Smooth muscle cell (in vitro differentiated cells): Measurements from ENCODE around the gene MPPE1. TPM values are rescaled to one million over a fixed set of nuclear protein-coding genes. Genes with fewer than 3 reads are reported as not detected.
"Not testable (repeated sequence)": the region's sequence is repeated elsewhere in the genome, so short reads cannot be mapped to it uniquely, and the experiment has no call there.

Source experiments
- DNase-seq: peaks from one replicate; lab custom pipeline; 2025; ENCODE audit not compliant: unreplicated experiment; lab: John Stamatoyannopoulos, UW
- H2AFZ ChIP-seq: fragments of 200-600 bp; sonication (generic); 2 replicates; pipeline ENCODE4 v1.6.0; 2016; ENCODE audit warnings: antibody characterized with exemption, low read depth, mild to moderate bottlenecking
- H3F3A ChIP-seq: fragments of 200-600 bp; sonication (generic); 2 replicates; pipeline ENCODE4 v1.6.0; 2017; ENCODE audit warnings: antibody characterized with exemption, low read depth
- H3K27ac ChIP-seq: fragments of 200-600 bp; sonication (generic); 2 replicates; pipeline ENCODE4 v1.5.1; 2016; ENCODE audit warnings: low read depth, mild to moderate bottlenecking
- H3K27me3 ChIP-seq: fragments of 200-600 bp; sonication (generic); 2 replicates; pipeline ENCODE4 v1.6.1; 2016; ENCODE audit warnings: low read depth, mild to moderate bottlenecking
- H3K36me3 ChIP-seq: fragments of 200-600 bp; sonication (generic); 2 replicates; pipeline ENCODE4 v1.5.1; 2016; ENCODE audit warnings: low read depth
- H3K4me1 ChIP-seq: fragments of 200-600 bp; sonication (generic); 2 replicates; pipeline ENCODE4 v1.5.1; 2016; ENCODE audit warnings: low read depth
- H3K4me2 ChIP-seq: fragments of 200-600 bp; sonication (generic); 2 replicates; pipeline ENCODE4 v1.6.0; 2016; ENCODE audit warnings: mild to moderate bottlenecking
- H3K4me3 ChIP-seq: fragments of 200-600 bp; sonication (generic); 2 replicates; pipeline ENCODE4 v1.5.1; 2016; ENCODE audit warnings: mild to moderate bottlenecking
- H3K79me2 ChIP-seq: fragments of 200-600 bp; sonication (generic); 2 replicates; pipeline ENCODE4 v1.6.0; 2016; ENCODE audit warnings: low read depth, mild to moderate bottlenecking
- H3K9ac ChIP-seq: fragments of 200-600 bp; sonication (generic); 2 replicates; pipeline ENCODE4 v1.6.0; 2016; ENCODE audit warnings: low read depth
- H3K9me3 ChIP-seq: fragments of 200-600 bp; sonication (generic); replicated peaks from 2 replicates; pipeline ENCODE4 v1.5.1; 2016; ENCODE audit warnings: low read depth
- H4K20me1 ChIP-seq: fragments of 200-600 bp; sonication (generic); 2 replicates; pipeline ENCODE4 v1.6.0; 2016; ENCODE audit warnings: low read depth
- WGBS: methylation state at CpG from one replicate; pipeline ENCODE4 v1.1.7; 2016; ENCODE audit warnings: low lambda C conversion rate; 5-methylcytosine and 5-hydroxymethylcytosine counted together
- polyA plus RNA-seq: library from polyadenylated mRNA; unstranded; fragments of >200 nt; fragmentation: Nextera tagmentation; extraction: Ambion mirVana; gene quantifications from 2 replicates; pipeline ENCODE4 v1.2.1, GENCODE V29; 2016
- total RNA-seq: library from RNA; depleted of rRNA; stranded (reverse); fragments of >200 nt; gene quantifications from 2 replicates; pipeline ENCODE4 v1.2.3, GENCODE V29; 2014
- TF ChIP-seq, protein P1 (sequence below): fragments of 200-600 bp; sonication (generic); IDR thresholded peaks from 2 replicates; pipeline ENCODE4 v1.5.1; 2017; ENCODE audit warnings: borderline replicate concordance, mild to moderate bottlenecking, antibody characterized with exemption; ENCODE audit not compliant: insufficient read depth, poor library complexity, severe bottlenecking

Gene MPPE1
- total and polyA plus RNA-seq, 2 experiments from 2014 or later = 33.6 to 73.1 TPM

DNA sequence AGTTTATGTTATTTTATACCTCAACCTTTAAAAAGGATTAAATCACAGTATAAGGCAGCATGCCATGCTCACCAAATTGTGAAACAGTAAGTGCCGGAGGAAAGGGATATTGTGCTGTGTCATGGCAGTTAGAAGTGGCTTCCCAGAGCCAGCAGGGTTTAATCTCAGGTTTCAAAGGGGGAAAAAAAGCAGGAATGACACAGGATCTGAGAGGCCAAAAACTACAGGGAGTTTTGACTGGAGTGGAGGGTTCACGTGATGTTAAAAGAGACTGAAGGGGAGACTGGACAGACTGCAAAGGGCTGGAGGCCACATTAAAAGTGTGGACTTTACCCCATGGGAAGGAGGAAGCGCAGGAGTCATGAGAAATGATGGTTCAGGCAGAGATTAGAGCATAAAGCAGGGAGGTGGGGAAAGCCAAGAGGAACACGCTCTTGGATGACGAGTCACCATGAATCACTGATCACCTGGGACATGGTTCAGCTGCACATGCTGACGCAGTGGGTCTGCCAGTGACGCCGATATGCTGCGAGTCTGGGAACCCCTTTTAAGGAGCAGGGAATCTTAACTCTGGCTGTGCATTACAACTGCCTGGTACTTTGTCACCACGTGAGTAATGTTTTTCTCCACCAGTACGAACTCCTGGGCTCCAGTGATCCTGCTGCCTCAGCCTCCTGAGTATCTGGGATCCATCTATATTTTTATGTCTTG lies 50.8 kb downstream of the MPPE1 start:
- Histone ChIP-seq H4K20me1 (peaks cover 19% of the 10 kb centered on the region), H3F3A (peaks cover 21% of the 10 kb centered on the region), H2AFZ (no peak overlapping the region), H3K9ac (peak overlapping the region; percentile 91), H3K27me3 (no peaks in the 10 kb centered on the region), H3K79me2 (peaks cover 16% of the 10 kb centered on the region), H3K9me3 (no peaks in the 10 kb centered on the region), H3K4me2 (peak overlapping the region; percentile 75), H3K4me1 (peaks cover 21% of the 10 kb centered on the region), H3K36me3 (no peaks in the 10 kb centered on the region), H3K4me3 (peak overlapping the region; percentile 24), H3K27ac (peak overlapping the region; percentile 98)
- TF ChIP-seq, protein P1, sequence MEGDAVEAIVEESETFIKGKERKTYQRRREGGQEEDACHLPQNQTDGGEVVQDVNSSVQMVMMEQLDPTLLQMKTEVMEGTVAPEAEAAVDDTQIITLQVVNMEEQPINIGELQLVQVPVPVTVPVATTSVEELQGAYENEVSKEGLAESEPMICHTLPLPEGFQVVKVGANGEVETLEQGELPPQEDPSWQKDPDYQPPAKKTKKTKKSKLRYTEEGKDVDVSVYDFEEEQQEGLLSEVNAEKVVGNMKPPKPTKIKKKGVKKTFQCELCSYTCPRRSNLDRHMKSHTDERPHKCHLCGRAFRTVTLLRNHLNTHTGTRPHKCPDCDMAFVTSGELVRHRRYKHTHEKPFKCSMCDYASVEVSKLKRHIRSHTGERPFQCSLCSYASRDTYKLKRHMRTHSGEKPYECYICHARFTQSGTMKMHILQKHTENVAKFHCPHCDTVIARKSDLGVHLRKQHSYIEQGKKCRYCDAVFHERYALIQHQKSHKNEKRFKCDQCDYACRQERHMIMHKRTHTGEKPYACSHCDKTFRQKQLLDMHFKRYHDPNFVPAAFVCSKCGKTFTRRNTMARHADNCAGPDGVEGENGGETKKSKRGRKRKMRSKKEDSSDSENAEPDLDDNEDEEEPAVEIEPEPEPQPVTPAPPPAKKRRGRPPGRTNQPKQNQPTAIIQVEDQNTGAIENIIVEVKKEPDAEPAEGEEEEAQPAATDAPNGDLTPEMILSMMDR = no peak
- DNase-seq = no peak
- 10% methylated on average over 11 of the region's 11 CpGs for WGBS

DNA sequence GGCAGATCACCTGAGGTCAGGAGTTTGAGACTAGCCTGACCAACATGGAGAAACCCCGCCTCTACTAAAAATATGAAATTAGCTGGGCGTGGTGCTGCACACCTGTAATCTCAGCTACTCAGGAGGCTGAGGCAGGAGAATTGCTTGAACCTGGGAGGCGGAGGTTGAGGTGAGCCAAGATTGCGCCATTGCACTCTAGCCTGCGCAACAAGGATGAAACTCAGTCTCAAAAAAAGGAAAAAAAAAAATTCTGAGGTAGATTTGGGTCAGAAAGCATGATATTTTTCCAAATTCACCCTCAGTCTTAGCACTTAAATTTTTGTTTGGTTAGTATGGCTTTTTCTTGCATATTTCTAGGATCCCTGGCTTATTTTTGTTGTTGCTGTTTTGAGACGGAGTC lies 53.6 kb downstream of the MPPE1 start:
- peaks cover 27% of the 10 kb centered on the region for H3K79me2 ChIP-seq
- H3K36me3 ChIP-seq, H3K27ac ChIP-seq, DNase-seq, H3K9me3 ChIP-seq, H3K4me3 ChIP-seq, H3K4me2 ChIP-seq, H3K9ac ChIP-seq, H3K27me3 ChIP-seq, H2AFZ ChIP-seq: not testable (repeated sequence)
- peaks cover 30% of the 10 kb centered on the region for H3K4me1 ChIP-seq
- WGBS = over 99% methylated on average over 6 of the region's 6 CpGs
- peaks cover 23% of the 10 kb centered on the region for H4K20me1 ChIP-seq
- peaks cover 21% of the 10 kb centered on the region for H3F3A ChIP-seq

DNA sequence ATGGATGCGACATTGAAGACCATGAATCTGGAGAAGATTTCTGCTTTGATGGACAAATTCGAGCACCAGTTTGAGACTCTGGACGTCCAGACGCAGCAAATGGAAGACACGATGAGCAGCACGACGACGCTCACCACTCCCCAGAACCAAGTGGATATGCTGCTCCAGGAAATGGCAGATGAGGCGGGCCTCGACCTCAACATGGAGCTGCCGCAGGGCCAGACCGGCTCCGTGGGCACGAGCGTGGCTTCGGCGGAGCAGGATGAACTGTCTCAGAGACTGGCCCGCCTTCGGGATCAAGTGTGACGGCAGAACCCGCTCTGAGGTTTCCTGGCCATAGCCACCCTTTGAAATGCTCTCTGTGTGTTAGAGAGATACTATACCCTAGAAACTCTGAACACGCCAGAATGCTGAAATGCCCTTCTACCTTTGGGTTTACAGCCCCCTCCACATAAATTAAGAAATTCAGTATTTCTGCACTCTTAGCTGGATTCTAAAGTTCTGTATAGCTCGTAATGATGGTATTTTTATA lies 56.2 kb downstream of the MPPE1 start:
- no peak for DNase-seq
- peaks cover 23% of the 10 kb centered on the region for H4K20me1 ChIP-seq
- H3K27ac ChIP-seq = peak overlapping the region; percentile 100
- peak overlapping the region; percentile 99 for H3K4me2 ChIP-seq
- H2AFZ ChIP-seq = no peak overlapping the region
- peaks cover 27% of the 10 kb centered on the region for H3K79me2 ChIP-seq
- under 1% methylated on average over 23 of the region's 23 CpGs for WGBS
- TF ChIP-seq, protein P1 = no peak
- no peaks in the 10 kb centered on the region for H3K36me3 ChIP-seq
- no peaks in the 10 kb centered on the region for H3K27me3 ChIP-seq
- H3K9me3 ChIP-seq = no peaks in the 10 kb centered on the region
- peak overlapping the region; percentile 100 for H3K4me3 ChIP-seq
- H3K9ac ChIP-seq = peak overlapping the region; percentile 100
- peaks cover 25% of the 10 kb centered on the region for H3K4me1 ChIP-seq
- H3F3A ChIP-seq = peaks cover 11% of the 10 kb centered on the region

DNA sequence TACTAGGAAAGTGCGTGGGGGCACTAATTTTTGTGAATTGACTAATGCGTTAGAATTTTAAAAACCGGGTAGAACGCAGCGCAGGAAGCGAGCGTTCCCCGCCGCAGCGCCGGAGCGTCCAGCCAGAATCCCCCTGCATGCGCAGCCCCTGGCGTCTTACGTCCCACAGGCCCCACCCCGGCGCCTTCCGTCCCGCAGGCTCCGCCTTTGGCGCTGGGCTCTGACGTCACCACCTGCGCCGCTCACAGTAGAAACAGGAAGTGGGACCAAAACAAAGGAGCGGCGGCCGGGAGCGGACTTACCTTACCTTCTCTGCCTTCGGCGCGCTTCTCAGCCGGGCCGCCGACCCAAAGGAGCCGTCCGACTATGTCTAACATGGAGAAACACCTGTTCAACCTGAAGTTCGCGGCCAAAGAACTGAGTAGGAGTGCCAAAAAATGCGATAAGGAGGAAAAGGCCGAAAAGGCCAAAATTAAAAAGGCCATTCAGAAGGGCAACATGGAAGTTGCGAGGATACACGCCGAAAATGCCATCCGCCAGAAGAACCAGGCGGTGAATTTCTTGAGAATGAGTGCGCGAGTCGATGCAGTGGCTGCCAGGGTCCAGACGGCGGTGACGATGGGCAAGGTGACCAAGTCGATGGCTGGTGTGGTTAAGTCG lies 56.8 kb downstream of the MPPE1 start, which contains the start of gene CHMP1B:
TSS of gene CHMP1B (plus strand) at position 268 of the 660 bp plus-strand sequence. CDS start at position 367, 99 bp downstream.
- peak within 1 kb of the TSS; percentile 100 for H3K27ac ChIP-seq
- under 1% methylated on average over 53 of the region's 53 CpGs for WGBS
- TF ChIP-seq, protein P1 = no peak
- peaks cover 5% of the 10 kb centered on the region for H3F3A ChIP-seq
- H3K4me2 ChIP-seq = peak within 1 kb of the TSS; percentile 99
- H4K20me1 ChIP-seq = peaks cover 23% of the 10 kb centered on the region
- peak within 1 kb of the TSS; percentile 100 for H3K9ac ChIP-seq
- H2AFZ ChIP-seq = peak within 1 kb of the TSS; percentile 89
- peaks cover 27% of the 10 kb centered on the region for H3K79me2 ChIP-seq
- no peaks in the 10 kb centered on the region for H3K9me3 ChIP-seq
- H3K27me3 ChIP-seq = no peaks in the 10 kb centered on the region
- H3K4me1 ChIP-seq = peaks cover 20% of the 10 kb centered on the region
- H3K36me3 ChIP-seq = no peaks in the 10 kb centered on the region
- H3K4me3 ChIP-seq = peak within 1 kb of the TSS; percentile 100
- peak; percentile 85 for DNase-seq
